Skeletal muscle cell (primary cell): ENCODE results near the gene RBL1.
"Not testable (repeated sequence)": the region's sequence is repeated elsewhere in the genome, so short reads cannot be mapped to it uniquely, and the experiment has no call there.

Experiments used
- DNase-seq: peaks from one replicate; pipeline ENCODE4 v3.0.0-alpha.2; 2010; ENCODE audit warnings: low read depth
- H3K4me3 ChIP-seq: 2 replicates; pipeline ENCODE4 v1.5.1; 2011; ENCODE audit warnings: low read depth, mild to moderate bottlenecking, control low read depth, low read length, moderate library complexity

Gene RBL1

DNA sequence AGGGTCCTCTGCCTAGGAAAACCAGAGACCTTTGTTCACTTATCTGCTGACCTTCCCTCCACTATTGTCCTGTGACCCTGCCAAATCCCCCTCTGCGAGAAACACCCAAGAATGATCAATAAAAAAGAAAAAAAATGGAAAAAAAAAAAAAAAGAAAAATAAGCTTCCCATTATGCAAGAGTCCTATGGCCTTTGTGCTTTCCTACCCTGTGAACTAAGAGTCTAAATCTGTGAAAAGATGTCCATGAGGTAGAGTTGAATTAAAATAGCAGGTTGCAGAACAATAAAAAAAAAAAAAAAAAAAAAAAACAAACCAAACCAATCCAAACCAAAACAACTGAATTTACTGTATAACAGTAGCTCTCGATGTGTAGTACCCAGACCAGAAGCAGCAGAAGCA lies 94.2 kb downstream of the RBL1 start:
- H3K4me3 ChIP-seq, DNase-seq: not testable (repeated sequence)

- not testable (repeated sequence) for DNase-seq, H3K4me3 ChIP-seq
Measured at GRCh38 chr20:37000171-37000570, 95.6 kb downstream of the RBL1 start.

DNA sequence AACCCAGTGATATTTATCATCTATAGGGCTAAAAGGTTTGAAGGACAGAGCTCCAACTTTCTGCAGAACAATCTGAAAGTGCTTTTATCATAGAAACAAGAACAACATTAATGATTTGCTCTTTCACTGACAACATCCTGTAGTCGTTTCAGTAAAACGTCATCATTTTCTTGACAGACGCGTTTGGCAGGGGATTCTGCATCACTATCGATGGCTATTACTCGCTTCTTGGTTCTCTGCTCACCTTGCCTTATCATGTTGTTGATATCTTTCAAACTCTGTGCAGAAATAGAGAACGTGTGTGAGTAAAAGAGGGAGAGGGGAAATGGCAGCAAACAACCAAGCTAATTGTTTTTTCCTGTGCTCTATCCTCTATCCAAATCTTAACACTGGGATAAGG lies 97.1 kb downstream of the RBL1 start:
- H3K4me3 ChIP-seq, result no peak overlapping the region
- no peak for DNase-seq

DNA sequence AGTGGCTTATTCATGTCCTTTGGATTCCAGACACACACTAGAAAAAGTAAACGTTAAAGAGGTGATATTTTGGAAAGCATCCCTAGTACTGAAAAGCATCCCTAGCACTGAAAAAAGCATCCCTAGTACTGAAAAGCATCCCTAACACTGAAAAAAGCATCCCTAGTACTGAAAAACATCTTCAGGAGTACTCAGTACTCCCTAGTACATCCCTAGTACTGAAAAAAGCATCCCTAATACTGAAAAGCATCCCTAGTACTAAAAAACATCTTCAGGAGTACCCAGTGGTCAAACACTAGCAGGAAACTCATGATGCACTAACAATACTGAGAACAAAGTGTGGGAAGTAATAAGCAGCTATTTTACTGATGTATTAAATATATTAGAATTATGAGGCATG lies 98.7 kb downstream of the RBL1 start:
- no peak for DNase-seq

DNA sequence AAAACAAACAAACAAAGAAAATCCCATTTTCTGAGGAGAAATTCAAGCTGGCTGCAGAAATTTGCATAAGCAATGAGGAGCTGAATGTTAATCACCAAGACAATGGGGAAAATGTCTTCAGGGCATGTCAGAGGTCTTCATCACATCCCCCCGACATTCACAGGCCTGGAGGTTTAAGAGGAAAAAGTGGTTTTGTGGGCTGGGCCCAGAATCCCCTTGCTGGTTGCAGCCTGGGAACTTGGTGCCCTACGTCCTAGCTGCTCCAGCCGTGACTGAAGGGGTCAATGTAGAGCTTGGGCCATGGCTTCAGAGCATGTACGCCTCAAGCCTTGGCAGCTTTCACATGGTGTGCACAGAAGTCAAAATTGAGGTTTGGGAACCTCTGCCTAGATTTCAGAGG lies 101.6 kb downstream of the RBL1 start:
- H3K4me3 ChIP-seq, DNase-seq: not testable (repeated sequence)

More for the DNA sequence above, 98.7 kb downstream of the RBL1 start:
- H3K4me3 ChIP-seq, result no peak overlapping the region

DNA sequence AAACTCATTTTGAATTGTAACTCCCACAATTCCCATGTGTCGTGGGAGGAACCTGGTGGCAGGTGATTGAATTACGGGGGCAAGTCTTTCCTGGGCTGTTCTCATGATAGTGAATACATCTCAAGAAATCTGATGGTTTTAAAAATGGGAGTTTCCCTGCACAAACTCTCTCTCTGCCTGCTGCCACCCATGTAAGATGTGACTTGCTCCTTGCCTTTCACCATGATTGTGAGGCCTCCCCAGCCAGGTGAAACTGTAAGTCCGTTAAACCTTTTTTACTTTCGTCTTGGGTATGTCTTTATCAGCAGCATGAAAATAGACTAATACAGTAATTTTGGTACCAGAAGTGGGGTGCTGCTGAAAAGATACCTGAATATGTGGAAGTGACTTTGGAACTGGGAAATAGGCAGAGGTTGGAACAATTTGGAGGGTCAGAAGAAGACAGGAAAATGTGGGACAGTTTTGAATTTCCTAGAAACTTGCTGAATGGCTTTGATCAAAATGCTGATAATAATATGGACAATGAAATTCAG lies 102.9 kb downstream of the RBL1 start:
- DNase-seq, result no peak
- no peak overlapping the region for H3K4me3 ChIP-seq

DNA sequence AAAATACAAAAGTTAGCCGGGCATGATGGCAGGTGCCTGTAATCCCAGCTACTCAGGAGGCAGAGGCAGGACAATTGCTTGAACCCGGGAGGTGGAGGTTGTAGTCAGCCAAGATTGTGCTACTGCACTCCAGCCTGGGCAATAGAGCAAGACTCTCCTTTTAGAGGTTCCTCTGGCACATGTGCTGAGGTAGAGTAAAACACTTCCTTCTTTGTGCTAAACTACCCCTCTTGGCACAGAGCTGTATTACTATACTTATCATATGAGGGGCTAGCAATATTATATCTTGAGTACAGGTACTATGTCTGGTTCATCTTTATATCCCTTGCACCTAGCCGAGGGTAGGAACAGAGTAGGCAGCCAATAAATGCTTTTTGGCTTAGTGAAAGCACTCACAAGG lies 104.1 kb downstream of the RBL1 start:
- H3K4me3 ChIP-seq, result no peak overlapping the region
- DNase-seq, result no peak

- no peak for DNase-seq
- H3K4me3 ChIP-seq, result no peak overlapping the region
Measured at GRCh38 chr20:36989797-36990196, 106.0 kb downstream of the RBL1 start.

DNA sequence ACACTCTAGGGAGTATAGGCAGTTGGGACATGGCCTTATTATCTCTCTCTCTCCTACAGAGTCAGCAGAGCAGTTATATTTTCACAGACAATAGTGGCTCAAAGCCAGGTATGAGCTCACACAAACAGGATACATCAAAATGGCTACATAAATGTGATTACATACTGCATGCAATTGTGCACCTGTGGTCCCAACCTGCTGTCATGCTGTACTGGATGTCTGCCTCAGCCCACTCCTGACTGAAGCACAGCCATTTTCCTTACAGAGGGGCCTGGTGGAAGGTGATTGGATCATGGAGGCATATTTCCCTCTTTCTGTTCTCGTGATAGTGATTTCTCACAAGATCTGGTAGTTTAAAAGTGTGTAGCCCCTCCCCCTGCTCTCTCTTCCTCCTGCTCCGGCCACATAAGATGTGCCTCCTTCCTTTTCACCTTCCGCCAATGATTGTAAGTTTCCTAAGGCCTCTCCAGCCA lies 107.3 kb downstream of the RBL1 start:
- H3K4me3 ChIP-seq, result no peak overlapping the region
- DNase-seq, result no peak

- DNase-seq, result no peak
- H3K4me3 ChIP-seq, result no peak overlapping the region
Measured at GRCh38 chr20:36984257-36984638, 111.5 kb downstream of the RBL1 start.

DNA sequence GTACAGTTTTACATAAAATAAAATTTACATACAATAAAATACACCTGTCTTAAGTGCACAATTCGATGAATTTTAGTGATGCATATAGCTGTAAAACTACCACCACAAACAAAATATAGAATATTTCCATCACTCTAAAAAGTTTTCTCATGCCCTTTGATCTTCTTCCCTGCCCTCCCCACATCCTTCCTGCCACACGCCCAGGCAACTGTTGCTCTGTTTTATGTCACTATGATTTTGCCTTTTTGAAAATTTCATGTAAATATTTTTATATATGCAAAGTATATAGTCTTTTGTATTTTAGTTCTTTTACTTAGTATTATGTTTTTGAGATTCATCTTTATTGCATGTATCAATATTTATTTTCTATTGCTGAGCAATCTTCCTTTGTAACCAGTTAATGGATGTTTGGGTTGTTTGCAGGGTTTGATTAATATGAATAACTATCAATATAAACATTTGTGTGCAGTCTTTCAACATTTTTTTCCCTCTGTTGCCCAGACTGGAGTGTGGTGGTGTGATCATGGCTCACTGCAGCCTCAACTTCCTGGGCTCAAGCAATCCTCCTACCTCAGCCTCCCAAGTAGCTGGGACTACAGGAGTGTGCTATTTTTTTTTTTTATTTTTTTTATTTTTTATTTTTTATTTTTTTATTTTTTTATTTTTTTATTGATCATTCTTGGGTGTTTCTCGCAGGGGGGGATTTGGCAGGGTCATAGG lies 120.5 kb downstream of the RBL1 start:
- no peak overlapping the region for H3K4me3 ChIP-seq
- DNase-seq, result no peak

GRCh38 chr20:36974660-36975059 lies 121.1 kb downstream of the RBL1 start:
- no peak overlapping the region for H3K4me3 ChIP-seq
- no peak for DNase-seq

GRCh38 chr20:36971103-36971502 lies 124.7 kb downstream of the RBL1 start:
- no peak for DNase-seq
- H3K4me3 ChIP-seq, result no peak overlapping the region

DNA sequence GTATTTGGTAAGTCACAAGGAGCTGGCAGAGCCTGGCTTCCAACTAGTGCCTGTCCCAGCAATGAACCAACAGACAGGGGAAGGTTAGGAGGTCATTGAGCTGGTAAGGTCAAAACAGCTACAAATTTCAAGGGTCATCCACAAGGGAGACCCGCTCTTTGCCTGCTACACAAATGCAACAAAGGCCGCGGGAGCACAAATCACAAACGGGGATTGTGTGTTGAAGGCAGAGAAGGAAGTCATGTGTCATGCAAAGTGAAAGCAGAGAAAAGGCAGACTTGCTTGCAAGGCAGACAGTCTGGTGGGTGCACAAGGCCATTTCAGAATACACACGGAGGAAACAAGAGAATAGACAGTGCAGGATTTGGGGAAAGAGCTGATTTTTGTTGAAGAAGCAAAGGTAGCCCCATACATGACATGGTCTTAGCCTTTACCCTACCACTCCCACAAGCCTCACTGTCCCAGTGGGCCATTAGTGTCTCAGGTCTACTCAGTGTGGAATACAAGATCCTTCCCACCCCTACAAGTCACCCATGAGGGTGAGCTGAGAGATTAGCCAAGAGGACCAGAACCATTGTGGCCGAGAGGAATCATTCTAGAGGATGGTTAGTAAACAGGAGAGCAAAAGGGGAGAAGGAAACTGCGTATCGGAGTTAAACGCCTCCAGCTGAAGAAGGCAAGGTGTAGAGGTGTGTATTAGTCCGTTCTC lies 126.2 kb downstream of the RBL1 start:
- H3K4me3 ChIP-seq, result no peak overlapping the region
- DNase-seq, result no peak

- DNase-seq, result no peak
- H3K4me3 ChIP-seq, result no peak overlapping the region
Measured at GRCh38 chr20:36969051-36969450, 126.7 kb downstream of the RBL1 start.

DNA sequence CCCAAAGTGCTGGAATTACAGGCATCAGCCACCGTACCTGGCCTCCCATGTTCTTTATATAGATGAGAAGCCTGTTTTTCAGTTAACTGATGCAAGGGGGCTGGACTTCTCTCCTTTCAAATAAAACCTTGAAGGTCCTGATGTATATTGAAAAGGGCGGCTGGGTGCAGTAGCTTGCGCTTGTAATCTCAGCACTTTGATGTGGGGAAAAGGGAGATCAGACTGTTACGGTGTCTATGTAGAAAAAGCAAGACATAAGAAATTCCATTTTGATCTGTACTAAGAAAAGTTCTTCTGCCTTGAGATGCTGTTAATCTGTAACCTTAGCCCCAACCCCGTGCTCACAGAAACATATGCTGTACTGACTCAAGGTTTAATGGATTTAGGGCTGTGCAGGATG lies 128.2 kb downstream of the RBL1 start:
- no peak for DNase-seq
- no peak overlapping the region for H3K4me3 ChIP-seq

- DNase-seq, H3K4me3 ChIP-seq: not testable (repeated sequence)
Measured at GRCh38 chr20:36966965-36967364, 128.8 kb downstream of the RBL1 start.

- DNase-seq, result not testable (repeated sequence)
Measured at GRCh38 chr20:36962354-36962941, 133.3 kb downstream of the RBL1 start.

GRCh38 chr20:36959242-36959641 lies 136.6 kb downstream of the RBL1 start:
- DNase-seq, result no peak
- no peak overlapping the region for H3K4me3 ChIP-seq

More at GRCh38 chr20:36962354-36962941, 133.3 kb downstream of the RBL1 start:
- H3K4me3 ChIP-seq, result not testable (repeated sequence)

GRCh38 chr20:36957875-36958667 lies 137.7 kb downstream of the RBL1 start:
- no peak for DNase-seq
- H3K4me3 ChIP-seq, result no peak overlapping the region
